ENCODE measurements around the gene S100G. TPM values are rescaled to one million over a fixed set of nuclear protein-coding genes. Genes with fewer than 3 reads are reported as not detected.
A peak's percentile ranks its signal among the peaks of the same experiment; 100 is the strongest.
"Not testable (repeated sequence)": the region's sequence is repeated elsewhere in the genome, so short reads cannot be mapped to it uniquely, and the experiment has no call there.

Gene S100G
- not detected in 2 replicates for total RNA-seq (2014; rRNA removed; shearing (Covaris generic))

GRCh38 chrX:16649858-16650257 lies at the start of gene S100G:
TSS of gene S100G (plus strand) at chrX:16650158. CDS start at chrX:16651007, 849 bp downstream.
- no peak within 1 kb of the TSS for H3K27ac ChIP-seq
- H3K4me1 ChIP-seq (replicated peaks), result peaks cover 4% of the 10 kb centered on the region
- no peaks in the 10 kb centered on the region for H3K36me3 ChIP-seq
- no peak for DNase-seq (ENCODE audit: low read depth in 1 of 2, low spot score in 2 of 2)
- H3K9me3 ChIP-seq (replicated peaks), result no peaks in the 10 kb centered on the region
- H3K4me3 ChIP-seq, result no peak within 1 kb of the TSS
- no peaks in the 10 kb centered on the region for H3K27me3 ChIP-seq (replicated peaks)

- Histone ChIP-seq H3K27ac (no peak overlapping the region), H3K36me3 (no peaks in the 10 kb centered on the region), H3K9me3 (replicated peaks) (no peaks in the 10 kb centered on the region), H3K27me3 (replicated peaks) (no peaks in the 10 kb centered on the region), H3K4me3 (no peak overlapping the region), H3K4me1 (replicated peaks) (peaks cover 42% of the 10 kb centered on the region)
- DNase-seq (ENCODE audit: low read depth in 1 of 2, low spot score in 2 of 2), result no peak
Observed at GRCh38 chrX:16601885-16602284, 48.1 kb upstream of the S100G start.

DNA sequence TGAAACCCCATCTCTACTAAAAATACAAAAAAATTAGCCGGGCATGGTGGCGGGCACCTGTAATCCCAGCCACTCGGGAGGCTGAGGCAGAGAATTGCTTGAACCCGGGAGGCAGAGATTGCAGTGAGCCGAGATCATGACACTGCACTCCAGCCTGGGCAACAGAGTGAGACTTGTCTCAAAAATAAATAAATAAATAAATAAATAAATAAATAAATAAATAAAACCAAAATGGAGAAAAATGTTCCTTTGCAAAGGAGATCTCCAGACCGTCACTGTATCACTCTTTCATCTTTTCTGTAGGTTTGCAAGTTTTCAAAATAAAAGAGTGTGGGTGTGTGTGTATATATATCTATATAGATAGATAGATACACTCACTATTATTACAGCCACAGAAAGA lies 46.7 kb upstream of the S100G start:
- not testable (repeated sequence) for H3K9me3 ChIP-seq (replicated peaks); H3K36me3 ChIP-seq; DNase-seq (ENCODE audit: low read depth in 1 of 2, low spot score in 2 of 2); H3K27ac ChIP-seq; H3K27me3 ChIP-seq (replicated peaks); H3K4me3 ChIP-seq
- H3K4me1 ChIP-seq (replicated peaks), result peaks cover 42% of the 10 kb centered on the region

DNA sequence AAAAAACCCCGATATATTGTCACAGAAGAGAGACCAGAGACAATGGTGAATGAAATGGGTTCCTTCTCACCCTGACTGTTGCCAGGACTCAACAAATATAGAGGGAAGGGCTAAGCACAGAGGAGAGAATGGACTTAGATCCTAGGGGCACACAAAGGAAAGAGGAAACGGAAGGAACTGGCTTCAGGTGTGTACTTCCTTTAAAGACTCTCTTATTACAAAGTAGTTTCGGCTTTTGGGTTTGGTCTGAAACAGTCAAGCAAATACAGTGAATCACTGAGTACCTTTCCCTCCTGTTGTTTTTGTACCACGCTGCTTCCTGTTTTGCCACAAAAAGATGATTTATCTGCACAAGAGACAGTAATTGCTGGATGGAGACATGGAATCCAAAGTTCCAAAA lies 46.1 kb upstream of the S100G start:
- no peaks in the 10 kb centered on the region for H3K9me3 ChIP-seq (replicated peaks)
- peak overlapping the region; percentile 67 for H3K27ac ChIP-seq
- H3K4me1 ChIP-seq (replicated peaks), result peaks cover 42% of the 10 kb centered on the region
- DNase-seq (ENCODE audit: low read depth in 1 of 2, low spot score in 2 of 2), result no peak
- H3K36me3 ChIP-seq, result no peaks in the 10 kb centered on the region
- no peaks in the 10 kb centered on the region for H3K27me3 ChIP-seq (replicated peaks)
- H3K4me3 ChIP-seq, result no peak overlapping the region

GRCh38 chrX:16604337-16604736 lies 45.6 kb upstream of the S100G start:
- DNase-seq (ENCODE audit: low read depth in 1 of 2, low spot score in 2 of 2), result no peak

DNA sequence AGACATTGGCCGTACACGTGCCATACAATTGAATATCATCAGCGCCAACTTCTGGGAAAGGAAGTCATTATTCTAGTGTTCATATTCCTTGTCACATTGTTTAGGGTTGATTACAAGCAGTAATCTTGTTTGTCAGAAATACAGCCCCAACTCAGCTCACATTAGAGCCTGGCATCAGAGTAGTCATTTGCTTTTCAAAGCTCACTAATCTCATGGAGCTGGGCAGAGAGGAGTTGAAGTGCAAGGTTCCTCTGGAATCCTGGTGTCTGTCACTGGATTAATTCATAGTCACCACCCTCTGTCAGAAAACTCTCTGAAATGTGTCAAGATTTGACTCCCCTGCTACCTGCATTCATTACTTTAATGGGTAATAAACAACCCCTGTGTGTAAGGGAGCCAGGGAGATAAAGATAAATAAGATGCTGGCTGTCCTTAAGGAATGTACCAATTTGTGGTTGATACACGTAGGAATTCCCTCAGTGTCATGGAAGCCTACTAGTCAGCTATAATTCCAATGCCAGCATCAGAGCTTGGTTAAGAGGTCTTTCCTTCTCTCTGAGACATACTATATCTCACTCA lies 43.7 kb upstream of the S100G start:
- Histone ChIP-seq H3K9me3 (replicated peaks) (no peaks in the 10 kb centered on the region), H3K36me3 (no peaks in the 10 kb centered on the region), H3K27ac (no peak overlapping the region), H3K4me1 (replicated peaks) (peaks cover 35% of the 10 kb centered on the region), H3K27me3 (replicated peaks) (no peaks in the 10 kb centered on the region), H3K4me3 (no peak overlapping the region)
- DNase-seq (ENCODE audit: low read depth in 1 of 2, low spot score in 2 of 2), result no peak

More at GRCh38 chrX:16604337-16604736, 45.6 kb upstream of the S100G start:
- Histone ChIP-seq H3K36me3 (no peaks in the 10 kb centered on the region), H3K27ac (peak overlapping the region; percentile 67), H3K9me3 (replicated peaks) (no peaks in the 10 kb centered on the region), H3K4me1 (replicated peaks) (peaks cover 39% of the 10 kb centered on the region), H3K4me3 (no peak overlapping the region), H3K27me3 (replicated peaks) (no peaks in the 10 kb centered on the region)

GRCh38 chrX:16610121-16610621 lies 39.8 kb upstream of the S100G start:
- Histone ChIP-seq H3K9me3 (replicated peaks) (no peaks in the 10 kb centered on the region), H3K4me3 (no peak overlapping the region), H3K4me1 (replicated peaks) (peaks cover 18% of the 10 kb centered on the region), H3K36me3 (no peaks in the 10 kb centered on the region), H3K27me3 (replicated peaks) (no peaks in the 10 kb centered on the region), H3K27ac (peak overlapping the region; percentile 82)
- DNase-seq (ENCODE audit: low read depth in 1 of 2, low spot score in 2 of 2), result peak in 1 of 2 experiments; percentile 27

DNA sequence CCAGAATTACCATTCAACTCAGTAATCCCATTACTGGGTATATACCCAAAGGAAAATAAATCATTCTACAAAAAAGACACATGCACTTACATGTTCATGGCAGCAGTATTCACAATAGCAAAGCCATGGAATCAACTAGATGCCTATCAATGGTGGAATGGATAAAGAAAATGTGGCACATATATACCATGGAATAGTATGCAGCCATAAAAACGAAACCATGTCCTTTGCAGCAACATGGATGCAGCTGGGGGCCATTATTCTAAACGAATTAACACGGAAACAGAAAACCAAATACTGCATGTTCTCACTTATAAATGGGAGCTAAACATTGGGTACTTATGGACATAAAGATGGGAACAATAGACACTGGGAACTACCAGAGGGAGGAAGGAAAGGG lies 39.3 kb upstream of the S100G start:
- peak overlapping the region; percentile 82 for H3K27ac ChIP-seq
- H3K9me3 ChIP-seq (replicated peaks); H3K36me3 ChIP-seq; H3K27me3 ChIP-seq (replicated peaks); H3K4me3 ChIP-seq; DNase-seq (ENCODE audit: low read depth in 1 of 2, low spot score in 2 of 2): not testable (repeated sequence)
- H3K4me1 ChIP-seq (replicated peaks), result peaks cover 16% of the 10 kb centered on the region

DNA sequence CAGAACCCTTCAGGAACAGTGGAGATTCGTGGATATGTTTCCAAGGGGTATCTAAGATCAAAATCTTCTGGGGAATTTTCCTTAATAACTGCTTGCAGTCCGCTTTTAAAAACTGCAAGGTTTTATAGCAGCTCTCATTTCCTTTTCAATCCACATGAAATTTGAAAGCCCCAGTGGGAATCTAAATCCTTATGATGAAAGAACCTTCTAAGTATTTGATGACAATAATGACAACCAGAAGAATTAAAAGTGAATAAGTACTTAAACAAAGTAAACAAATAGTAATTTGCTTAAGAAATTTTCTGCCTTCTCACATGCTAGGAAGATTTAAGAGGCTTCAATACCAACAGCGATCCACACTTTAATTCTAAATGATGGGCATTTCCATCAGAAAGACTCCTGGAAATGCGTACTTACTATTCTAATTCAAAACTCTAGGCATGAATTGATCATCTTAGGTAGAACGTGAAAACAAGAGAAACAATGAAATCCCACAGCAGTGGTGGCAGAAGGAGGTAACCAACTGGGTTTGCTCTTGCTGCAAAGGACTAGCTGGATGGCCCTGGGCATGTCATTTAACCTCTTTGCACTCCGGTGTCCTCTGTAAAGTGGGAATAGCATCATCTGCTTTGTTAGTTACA lies 37.6 kb upstream of the S100G start:
- Histone ChIP-seq H3K4me1 (replicated peaks) (peaks cover 16% of the 10 kb centered on the region), H3K27me3 (replicated peaks) (no peaks in the 10 kb centered on the region), H3K27ac (no peak overlapping the region), H3K4me3 (no peak overlapping the region), H3K36me3 (no peaks in the 10 kb centered on the region), H3K9me3 (replicated peaks) (no peaks in the 10 kb centered on the region)
- no peak for DNase-seq (ENCODE audit: low read depth in 1 of 2, low spot score in 2 of 2)

GRCh38 chrX:16617382-16617781 lies 32.6 kb upstream of the S100G start:
- DNase-seq (ENCODE audit: low read depth in 1 of 2, low spot score in 2 of 2), result no peak
- H3K27ac ChIP-seq, result no peak overlapping the region

GRCh38 chrX:16618422-16618821 lies 31.5 kb upstream of the S100G start:
- no peaks in the 10 kb centered on the region for H3K4me1 ChIP-seq (replicated peaks)
- H3K27ac ChIP-seq, result no peak overlapping the region
- no peaks in the 10 kb centered on the region for H3K36me3 ChIP-seq
- no peaks in the 10 kb centered on the region for H3K27me3 ChIP-seq (replicated peaks)
- DNase-seq (ENCODE audit: low read depth in 1 of 2, low spot score in 2 of 2), result no peak
- no peaks in the 10 kb centered on the region for H3K9me3 ChIP-seq (replicated peaks)
- H3K4me3 ChIP-seq, result no peak overlapping the region

More at GRCh38 chrX:16617382-16617781, 32.6 kb upstream of the S100G start:
- H3K27me3 ChIP-seq (replicated peaks), result no peaks in the 10 kb centered on the region
- no peaks in the 10 kb centered on the region for H3K36me3 ChIP-seq
- no peaks in the 10 kb centered on the region for H3K9me3 ChIP-seq (replicated peaks)
- H3K4me3 ChIP-seq, result no peak overlapping the region
- no peaks in the 10 kb centered on the region for H3K4me1 ChIP-seq (replicated peaks)

DNA sequence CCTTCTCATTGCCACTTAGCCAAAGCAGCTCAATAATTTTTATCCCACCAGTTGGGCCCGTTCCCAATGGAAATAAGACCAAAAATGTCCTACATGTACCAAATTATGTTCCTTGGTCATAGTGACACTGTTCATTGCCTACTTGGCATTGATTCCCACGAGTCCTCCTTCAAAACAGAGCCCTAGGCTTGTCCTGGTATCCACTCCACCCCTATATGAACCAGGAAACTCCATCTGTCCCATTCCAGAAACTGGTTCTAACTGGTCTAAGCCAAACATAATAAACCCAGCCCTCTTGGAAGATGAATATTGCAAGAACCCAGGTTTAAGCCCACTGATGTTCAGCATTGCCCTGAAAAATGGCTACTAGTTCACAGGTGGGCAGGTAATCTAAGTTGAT lies 30.9 kb upstream of the S100G start:
- Histone ChIP-seq H3K4me3 (no peak overlapping the region), H3K4me1 (replicated peaks) (no peaks in the 10 kb centered on the region), H3K27ac (no peak overlapping the region), H3K36me3 (no peaks in the 10 kb centered on the region), H3K9me3 (replicated peaks) (no peaks in the 10 kb centered on the region), H3K27me3 (replicated peaks) (no peaks in the 10 kb centered on the region)
- DNase-seq (ENCODE audit: low read depth in 1 of 2, low spot score in 2 of 2), result no peak

DNA sequence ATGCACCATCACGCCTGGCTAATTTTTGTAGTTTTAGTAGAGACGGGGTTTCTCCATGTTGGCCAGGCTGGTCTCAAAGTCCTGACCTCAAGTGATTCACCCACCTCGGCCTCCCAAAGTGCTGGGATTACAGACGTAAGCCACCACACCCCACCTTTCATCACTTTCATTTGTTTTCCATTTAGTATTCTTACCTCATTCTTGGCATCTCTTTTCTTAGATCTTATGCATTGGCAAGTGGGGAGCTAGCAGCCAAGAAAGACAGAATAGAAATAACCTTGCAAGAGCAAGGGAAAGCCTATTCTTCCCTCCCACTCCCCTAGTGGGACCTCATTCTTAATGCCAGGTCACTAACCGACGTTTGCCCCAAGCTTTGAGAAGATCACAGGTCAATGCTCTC lies 21.4 kb upstream of the S100G start:
- H3K4me1 ChIP-seq (replicated peaks); H3K27ac ChIP-seq; H3K27me3 ChIP-seq (replicated peaks); H3K36me3 ChIP-seq; H3K4me3 ChIP-seq; H3K9me3 ChIP-seq (replicated peaks); DNase-seq (ENCODE audit: low read depth in 1 of 2, low spot score in 2 of 2): not testable (repeated sequence)

GRCh38 chrX:16628946-16629595 lies 20.9 kb upstream of the S100G start:
- DNase-seq (ENCODE audit: low read depth in 1 of 2, low spot score in 2 of 2), result no peak
- Histone ChIP-seq H3K27ac (no peak overlapping the region), H3K36me3 (no peaks in the 10 kb centered on the region), H3K9me3 (replicated peaks) (no peaks in the 10 kb centered on the region), H3K27me3 (replicated peaks) (no peaks in the 10 kb centered on the region), H3K4me3 (no peak overlapping the region), H3K4me1 (replicated peaks) (no peaks in the 10 kb centered on the region)
